Suprapubic skin (tissue), 4 donors: ENCODE results near the gene COMMD3. TPM values are rescaled to one million over a fixed set of nuclear protein-coding genes. Genes with fewer than 3 reads are reported as not detected.

Experiments
- DNase-seq, 2 donors: peaks; one replicate each; pipeline ENCODE4 v3.0.0-alpha.2; 2019; ENCODE audit warnings: low spot score in 2 of 2
- H3K27ac ChIP-seq: fragments of 200-600 bp; sonication (generic); one replicate; pipeline ENCODE4 v1.5.1; 2019
- H3K27me3 ChIP-seq: fragments of 200-600 bp; sonication (generic); one replicate; pipeline ENCODE4 v1.5.1; 2019
- H3K36me3 ChIP-seq: fragments of 200-600 bp; sonication (generic); one replicate; pipeline ENCODE4 v1.5.1; 2019
- H3K4me1 ChIP-seq: fragments of 200-600 bp; sonication (generic); one replicate; pipeline ENCODE4 v1.5.1; 2019
- H3K4me3 ChIP-seq: fragments of 200-600 bp; sonication (generic); one replicate; pipeline ENCODE4 v1.5.1; 2019; ENCODE audit warnings: mild to moderate bottlenecking
- H3K9me3 ChIP-seq: fragments of 200-600 bp; sonication (generic); one replicate; pipeline ENCODE4 v1.5.1; 2019
- CTCF ChIP-seq, 2 donors: fragments of 200-600 bp in 1 of 2; fragments of 450-650 bp in 1 of 2; sonication (generic) in 1 of 2; IDR thresholded peaks; one replicate each; pipeline ENCODE4 v1.5.1; 2016 to 2019; ENCODE audit warnings: antibody characterized with exemption in 2 of 2, mild to moderate bottlenecking in 1 of 2, moderate library complexity in 1 of 2
- EP300 ChIP-seq: sonication (generic); formaldehyde crosslinking; IDR thresholded peaks from one replicate; pipeline ENCODE4 v1.6.1; 2017; ENCODE audit warnings: antibody characterized with exemption
- POLR2A ChIP-seq, 2 donors: fragments of 450-650 bp; IDR thresholded peaks; one replicate each; pipeline ENCODE4 v1.6.1; 2017; ENCODE audit warnings: antibody characterized with exemption in 2 of 2, mild to moderate bottlenecking in 2 of 2, moderate library complexity in 2 of 2
- POLR2AphosphoS5 ChIP-seq, 3 donors: sonication (generic); formaldehyde crosslinking; IDR thresholded peaks; one replicate each; pipeline ENCODE4 v1.6.1; 2017; ENCODE audit warnings: antibody characterized with exemption in 3 of 3
- WGBS: methylation state at CpG from one replicate; pipeline ENCODE4 v1.1.5; 2018; 5-methylcytosine and 5-hydroxymethylcytosine counted together
- total RNA-seq, 4 donors: library from RNA; depleted of rRNA; stranded (reverse); fragments of >200 nt; gene quantifications; one replicate each; pipeline ENCODE4 v1.1.0, GENCODE V29; 2016

COMMD3 gene
- total RNA-seq, 4 donors from 2014 or later = 32.9 to 46.7 (median 37.1) TPM

- H3K4me3 ChIP-seq = peak overlapping the region; percentile 57
- no peaks in the 10 kb centered on the region for H3K9me3 ChIP-seq
- 2% methylated on average over 11 of the region's 71 CpGs for WGBS
- H3K27ac ChIP-seq = no peak overlapping the region
- peaks cover 64% of the 10 kb centered on the region for H3K27me3 ChIP-seq
- H3K4me1 ChIP-seq = peaks cover 37% of the 10 kb centered on the region
- H3K36me3 ChIP-seq = no peaks in the 10 kb centered on the region
- peak in 1 of 2 donors; percentile 70 for DNase-seq
- TF ChIP-seq POLR2A (IDR thresholded peaks at IDR 0.05) (peak in 1 of 2 donors; percentile 21), EP300 (no peak), POLR2AphosphoS5 (IDR thresholded peaks at IDR 0.05) (peak in 1 of 3 donors; percentile 17), CTCF (IDR thresholded peaks at IDR 0.05) (peak in 1 of 2 donors; percentile 8)
Measured at GRCh38 chr10:22335173-22335933, 19.2 kb downstream of the COMMD3 start.

- Histone ChIP-seq H3K4me1 (peaks cover 46% of the 10 kb centered on the region), H3K36me3 (no peaks in the 10 kb centered on the region), H3K4me3 (no peak overlapping the region), H3K27me3 (peaks cover 94% of the 10 kb centered on the region), H3K9me3 (no peaks in the 10 kb centered on the region), H3K27ac (no peak overlapping the region)
- WGBS = 26% methylated on average over 9 of the region's 9 CpGs
- TF ChIP-seq POLR2A (IDR thresholded peaks at IDR 0.05) = no peak
- no peak for TF ChIP-seq CTCF (IDR thresholded peaks at IDR 0.05)
- TF ChIP-seq EP300 = no peak
- TF ChIP-seq POLR2AphosphoS5 (IDR thresholded peaks at IDR 0.05) = no peak
- DNase-seq = no peak
Measured at GRCh38 chr10:22338185-22338900, 22.2 kb downstream of the COMMD3 start.

- Histone ChIP-seq H3K9me3 (no peaks in the 10 kb centered on the region), H3K4me1 (peaks cover 46% of the 10 kb centered on the region), H3K4me3 (no peak overlapping the region), H3K36me3 (no peaks in the 10 kb centered on the region), H3K27ac (no peak overlapping the region), H3K27me3 (peaks cover 95% of the 10 kb centered on the region)
- DNase-seq = no peak
- TF ChIP-seq CTCF (IDR thresholded peaks at IDR 0.05) (no peak), POLR2A (IDR thresholded peaks at IDR 0.05) (no peak), EP300 (no peak), POLR2AphosphoS5 (IDR thresholded peaks at IDR 0.05) (no peak)
Measured at GRCh38 chr10:22338931-22339330, 22.7 kb downstream of the COMMD3 start.

GRCh38 chr10:22339761-22340328 is 23.7 kb downstream of the COMMD3 start:
- 1% methylated on average over 13 of the region's 13 CpGs for WGBS
- H3K36me3 ChIP-seq = no peaks in the 10 kb centered on the region
- H3K27ac ChIP-seq = peak overlapping the region; percentile 91

More at GRCh38 chr10:22339761-22340328, 23.7 kb downstream of the COMMD3 start:
- DNase-seq = no peak
- peaks cover 95% of the 10 kb centered on the region for H3K27me3 ChIP-seq
- H3K4me1 ChIP-seq = peaks cover 38% of the 10 kb centered on the region
- H3K4me3 ChIP-seq = peak overlapping the region; percentile 82
- no peak for TF ChIP-seq CTCF (IDR thresholded peaks at IDR 0.05)
- TF ChIP-seq EP300 = no peak
- TF ChIP-seq POLR2A (IDR thresholded peaks at IDR 0.05) = no peak
- no peaks in the 10 kb centered on the region for H3K9me3 ChIP-seq
